HG03159 (cell line): Measurements from ENCODE around the gene RAB28.

ENCODE experiments used
- ATAC-seq: cut with Tn5 transposase; IDR thresholded peaks from one replicate; pipeline ENCODE4 v1.9.1; 2021; ENCODE audit warnings: mild to moderate bottlenecking, moderate library complexity; ENCODE audit not compliant: unreplicated experiment

RAB28 gene

GRCh38 chr4:13511101-13511500, 27.0 kb upstream of the RAB28 start:
- ATAC-seq, result no peak

GRCh38 chr4:13509442-13509841, 25.3 kb upstream of the RAB28 start:
- no peak for ATAC-seq

- no peak for ATAC-seq
Observed at GRCh38 chr4:13504374-13504773, 20.2 kb upstream of the RAB28 start.

- ATAC-seq, result no peak
Observed at GRCh38 chr4:13498469-13498868, 14.3 kb upstream of the RAB28 start.

GRCh38 chr4:13496605-13497004, 12.5 kb upstream of the RAB28 start:
- no peak for ATAC-seq

- no peak for ATAC-seq
Observed at GRCh38 chr4:13495753-13496152, 11.6 kb upstream of the RAB28 start.

GRCh38 chr4:13493793-13494192, 9.7 kb upstream of the RAB28 start:
- no peak for ATAC-seq

GRCh38 chr4:13492747-13493146, 8.6 kb upstream of the RAB28 start:
- ATAC-seq, result no peak

- ATAC-seq, result peak; percentile 40
Observed at GRCh38 chr4:13484749-13485221, 645 bp upstream of the RAB28 start.

- ATAC-seq, result peak; percentile 24
Observed at GRCh38 chr4:13483768-13484121, 395 bp downstream of the RAB28 start.

GRCh38 chr4:13483136-13483767, 888 bp downstream of the RAB28 start:
- peak; percentile 4 for ATAC-seq

GRCh38 chr4:13481569-13481968, 2.6 kb downstream of the RAB28 start:
- no peak for ATAC-seq

GRCh38 chr4:13478707-13479106, 5.4 kb downstream of the RAB28 start:
- ATAC-seq, result no peak

- ATAC-seq, result no peak
Observed at GRCh38 chr4:13478131-13478530, 6.0 kb downstream of the RAB28 start.

- peak; percentile 69 for ATAC-seq
Observed at GRCh38 chr4:13476915-13477314, 7.2 kb downstream of the RAB28 start.

GRCh38 chr4:13476152-13476551, 8.0 kb downstream of the RAB28 start:
- ATAC-seq, result no peak

GRCh38 chr4:13471400-13471799, 12.7 kb downstream of the RAB28 start:
- no peak for ATAC-seq

- ATAC-seq, result no peak
Observed at GRCh38 chr4:13470379-13470778, 13.8 kb downstream of the RAB28 start.

GRCh38 chr4:13464973-13465372, 19.2 kb downstream of the RAB28 start:
- ATAC-seq, result no peak

GRCh38 chr4:13464543-13464942, 19.6 kb downstream of the RAB28 start:
- ATAC-seq, result no peak

- ATAC-seq, result no peak
Observed at GRCh38 chr4:13461191-13461905, 22.8 kb downstream of the RAB28 start.

- ATAC-seq, result no peak
Observed at GRCh38 chr4:13455411-13455810, 28.7 kb downstream of the RAB28 start.

GRCh38 chr4:13454786-13455185, 29.4 kb downstream of the RAB28 start:
- ATAC-seq, result no peak
